Activated naive CD4-positive, alpha-beta T cell treated with anti-CD3 and anti-CD28 coated beads, Interleukin-2, amount 50 U/mL, for 72 hours (primary cell): Measurements from ENCODE around the gene CFL1. TPM values are rescaled to one million over a fixed set of nuclear protein-coding genes. Genes with fewer than 3 reads are reported as not detected.

Source experiments
- ATAC-seq, 2 donors: fragments of 150-1000 bp; cut with Tn5 transposase; 2 replicates each; pipeline ENCODE4 v1.10.0; 2021; ENCODE audit warnings: mild to moderate bottlenecking in 2 of 2, moderate library complexity in 2 of 2
- DNase-seq, 2 donors: peaks; one replicate each; pipeline ENCODE4 v3.0.0; 2021 to 2022; ENCODE audit warnings: low spot score in 2 of 2
- H3K27ac Mint-ChIP-seq, 2 donors: one replicate each; pipeline ENCODE4 v1.8.0; 2022; ENCODE audit warnings: mild to moderate bottlenecking in 2 of 2, mixed read lengths in 2 of 2
- H3K36me3 Mint-ChIP-seq, 2 donors: one replicate each; pipeline ENCODE4 v1.8.0; 2022; ENCODE audit warnings: mixed read lengths in 2 of 2
- H3K9me3 Mint-ChIP-seq, 2 donors: one replicate each; pipeline ENCODE4 v1.8.0; 2022; ENCODE audit warnings: mixed read lengths in 2 of 2
- total RNA-seq, 2 donors: library from RNA; stranded (reverse); gene quantifications; one replicate each; pipeline ENCODE4 v1.2.3, GENCODE V29; 2022

Gene CFL1
- total RNA-seq, 2 donors from 2014 or later = 855 to 1,265 TPM

DNA sequence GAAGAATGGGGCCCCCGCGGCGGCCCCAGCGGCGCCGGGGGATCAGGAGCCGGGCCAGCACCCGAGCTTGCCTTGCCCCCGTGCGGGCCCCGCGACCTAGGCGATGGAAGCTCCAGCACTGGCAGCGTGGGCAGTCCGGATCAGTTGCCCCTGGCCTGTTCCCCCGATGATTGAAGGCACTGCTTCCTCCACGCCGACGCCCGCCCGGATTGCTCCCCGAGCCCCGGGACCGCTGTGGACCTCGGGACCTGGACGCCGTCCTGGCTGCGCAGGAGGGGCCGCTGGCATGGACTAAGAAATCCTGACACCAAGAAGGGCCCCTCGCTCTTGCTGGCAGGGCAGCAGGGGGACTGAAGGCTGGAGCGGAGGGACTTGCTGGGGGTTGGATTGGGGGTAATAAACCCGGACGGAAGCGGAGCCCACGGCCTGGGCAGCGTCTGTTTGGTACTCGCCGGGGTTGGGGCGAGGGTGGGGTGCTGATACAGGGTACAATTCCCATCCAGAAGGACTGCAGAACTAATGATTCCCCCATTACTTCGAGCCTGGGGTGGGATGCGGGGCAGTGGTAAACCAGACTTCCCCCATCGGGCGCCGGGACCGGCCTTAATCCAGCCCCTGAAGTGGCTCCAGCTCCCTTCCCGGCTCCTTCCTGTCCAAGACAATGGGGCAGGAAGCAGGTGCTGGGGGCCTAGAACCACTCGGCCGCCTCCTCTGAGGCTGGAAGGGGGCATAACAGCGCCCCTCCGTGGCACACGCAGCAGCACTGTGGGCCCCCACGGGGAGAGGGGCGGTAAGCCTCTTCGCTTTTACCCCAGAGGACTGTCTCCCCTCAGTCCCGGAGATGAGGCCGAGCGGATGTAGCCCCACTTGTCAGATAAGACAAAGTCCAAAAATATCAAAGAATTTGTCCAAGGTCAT, 33.5 kb upstream of the CFL1 start:
- Mint-ChIP-seq H3K9me3 (no peaks in the 10 kb centered on the region), H3K27ac (peak overlapping the region; percentile 76 to 97), H3K36me3 (peaks cover 15 to 29% of the 10 kb centered on the region in 2 donors)
- DNase-seq (no peak), ATAC-seq (no peak)

DNA sequence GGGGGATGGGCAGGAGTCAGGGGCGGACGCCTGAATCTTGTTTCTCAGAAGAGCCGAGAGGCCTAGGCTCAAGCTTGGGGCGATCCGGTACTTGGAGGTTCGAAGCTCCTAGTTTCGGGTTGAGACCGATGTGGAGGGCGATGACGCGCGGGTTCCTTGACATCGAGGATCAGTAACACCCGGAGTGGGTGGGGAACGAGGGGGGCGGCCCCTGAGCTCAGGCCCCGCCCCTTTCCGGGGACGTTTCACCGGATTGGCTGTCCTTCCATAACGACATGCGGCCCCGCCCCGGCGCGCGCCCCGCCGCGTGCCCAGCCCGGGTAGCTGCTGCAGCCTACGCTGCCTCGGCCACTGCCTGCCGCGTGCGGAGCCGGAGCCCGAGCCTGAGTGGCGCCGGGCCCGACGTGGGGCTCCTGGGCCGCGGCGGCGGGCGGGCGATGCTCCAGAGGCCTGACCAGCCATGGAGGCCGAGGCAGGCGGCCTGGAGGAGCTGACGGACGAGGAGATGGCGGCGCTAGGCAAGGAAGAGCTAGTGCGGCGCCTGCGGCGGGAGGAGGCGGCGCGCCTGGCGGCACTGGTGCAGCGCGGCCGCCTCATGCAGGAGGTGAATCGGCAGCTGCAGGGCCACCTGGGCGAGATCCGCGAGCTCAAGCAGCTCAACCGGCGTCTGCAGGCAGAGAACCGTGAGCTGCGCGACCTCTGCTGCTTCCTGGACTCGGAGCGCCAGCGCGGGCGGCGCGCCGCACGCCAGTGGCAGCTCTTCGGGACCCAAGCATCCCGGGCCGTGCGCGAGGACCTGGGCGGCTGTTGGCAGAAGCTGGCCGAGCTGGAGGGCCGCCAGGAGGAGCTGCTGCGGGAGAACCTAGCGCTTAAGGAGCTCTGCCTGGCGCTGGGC, 32.6 kb upstream of the CFL1 start, which contains the start of gene CCDC85B:
Gene CCDC85B (plus strand): TSS at position 350 of the 895 bp plus-strand sequence. CDS start 111 bp downstream, at position 461.
- peaks cover 16 to 25% of the 10 kb centered on the region in 2 donors for H3K36me3 Mint-ChIP-seq
- H3K27ac Mint-ChIP-seq = peak within 1 kb of the TSS; percentile 97 to 98
- DNase-seq (peak; percentile 98 to 99), ATAC-seq (peak; percentile 71 to 73)
- no peaks in the 10 kb centered on the region for H3K9me3 Mint-ChIP-seq

DNA sequence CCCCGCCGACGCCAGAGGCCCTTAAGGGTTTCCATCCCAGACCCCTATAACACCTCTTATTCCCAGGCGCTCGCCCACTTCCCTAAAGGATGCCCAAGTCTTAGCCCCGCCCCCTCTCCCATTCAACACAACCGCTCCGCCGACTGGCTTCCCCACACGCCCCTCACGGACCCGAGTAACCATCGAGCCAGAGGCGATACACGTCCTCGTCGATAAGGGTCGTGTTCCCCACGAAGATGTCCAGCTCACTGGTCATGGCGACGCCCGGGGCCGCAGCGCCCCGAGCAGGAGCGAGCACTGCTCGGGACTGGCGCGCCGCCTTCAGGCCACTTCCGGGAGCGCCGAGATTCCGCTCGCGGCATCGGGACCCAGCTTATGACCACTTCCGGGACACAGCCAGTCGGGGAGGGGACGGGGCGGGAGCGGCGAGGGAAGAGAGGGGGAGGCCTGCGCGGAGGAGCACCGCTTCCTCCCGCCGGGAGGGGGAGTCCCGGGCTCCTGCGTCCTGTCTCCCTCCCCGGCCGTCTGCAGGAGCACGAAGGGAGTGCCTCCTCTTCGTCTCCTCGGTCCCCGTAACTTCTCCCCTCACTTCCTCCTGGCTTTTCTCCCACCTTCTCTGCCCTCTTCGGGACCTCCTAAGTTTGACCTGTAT, 30.3 kb upstream of the CFL1 start, which contains the start of gene FIBP:
Gene FIBP (minus strand): TSS at position 309 of the 652 bp plus-strand sequence. CDS start 53 bp downstream, at position 256.
- H3K9me3 Mint-ChIP-seq = no peaks in the 10 kb centered on the region
- H3K27ac Mint-ChIP-seq = peak within 1 kb of the TSS; percentile 97 to 98
- ATAC-seq (peak; percentile 72 to 75), DNase-seq (peak; percentile 95 to 96)
- H3K36me3 Mint-ChIP-seq = peaks cover 21 to 24% of the 10 kb centered on the region in 2 donors

DNA sequence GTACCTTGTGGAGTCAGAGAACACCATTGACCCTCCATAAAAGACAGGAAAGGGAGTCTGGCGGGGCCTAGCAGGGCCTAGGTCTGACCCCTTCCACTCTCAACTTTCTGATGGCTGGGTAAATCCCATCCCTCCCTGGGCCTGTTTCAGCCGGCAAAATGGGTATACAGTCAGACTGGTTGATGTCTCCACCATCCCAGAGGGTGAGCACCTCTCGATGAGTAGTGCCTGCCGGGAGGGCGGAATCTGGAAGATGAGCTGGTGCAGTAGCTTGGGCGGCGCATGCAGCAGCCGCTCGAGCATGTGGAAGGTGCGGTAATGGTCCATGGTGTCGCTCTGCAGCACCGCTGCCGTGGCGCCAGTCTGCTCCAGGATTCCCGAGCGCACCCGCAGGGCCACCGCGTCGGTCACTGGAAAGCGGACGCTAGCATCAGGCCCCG, 29.8 kb upstream of the CFL1 start:
- peaks cover 20 to 23% of the 10 kb centered on the region in 2 donors for H3K36me3 Mint-ChIP-seq
- H3K27ac Mint-ChIP-seq = peak overlapping the region; percentile 97 to 98
- DNase-seq (no peak), ATAC-seq (peak in 1 of 2 donors; percentile 1)
- no peaks in the 10 kb centered on the region for H3K9me3 Mint-ChIP-seq

DNA sequence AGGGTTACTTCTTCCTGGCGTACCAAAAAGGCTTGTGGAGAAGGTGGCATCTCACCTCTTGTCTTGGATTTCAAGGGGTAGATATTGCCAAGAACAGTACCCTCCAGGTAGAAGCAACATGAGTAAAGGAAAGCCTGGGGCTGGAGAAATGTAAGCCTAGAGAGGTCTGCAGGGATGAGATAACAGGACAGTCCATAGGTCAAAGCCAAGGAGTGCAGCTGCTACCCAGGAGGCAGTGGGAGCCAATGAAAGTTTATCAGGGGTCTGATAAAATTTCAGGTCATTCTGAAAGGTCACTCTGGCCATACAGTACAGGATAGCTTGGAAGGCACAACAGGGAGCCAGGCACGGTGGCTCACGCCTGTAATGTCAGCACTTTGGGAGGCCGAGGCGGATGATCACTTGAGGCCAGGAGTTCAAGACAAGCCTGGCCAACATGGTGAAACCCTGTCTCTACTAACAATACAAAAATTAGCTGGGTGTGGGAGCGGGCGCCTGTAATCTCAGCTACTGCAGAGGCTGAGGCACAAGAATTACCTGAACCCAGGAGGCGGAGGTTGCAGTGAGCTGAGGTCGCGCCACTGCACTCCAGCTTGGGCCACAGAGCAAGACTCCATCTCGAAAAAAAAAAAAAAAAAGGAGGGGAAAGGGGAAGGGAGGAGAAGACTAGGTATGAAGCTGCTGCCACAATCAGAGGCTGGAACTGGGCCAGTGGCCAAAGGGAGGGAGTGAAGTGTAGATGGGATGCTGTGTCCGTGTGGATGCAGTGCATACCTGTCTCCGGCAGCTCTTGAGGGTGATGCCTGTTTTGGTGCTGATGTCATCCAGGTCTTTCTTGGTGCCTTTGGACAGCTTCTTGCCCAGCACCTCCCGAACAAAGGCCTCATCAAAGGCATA, 29.1 kb upstream of the CFL1 start:
- Mint-ChIP-seq H3K27ac (peak overlapping the region; percentile 97 to 98), H3K9me3 (no peaks in the 10 kb centered on the region), H3K36me3 (peaks cover 13 to 17% of the 10 kb centered on the region in 2 donors)
- ATAC-seq (no peak), DNase-seq (no peak)

DNA sequence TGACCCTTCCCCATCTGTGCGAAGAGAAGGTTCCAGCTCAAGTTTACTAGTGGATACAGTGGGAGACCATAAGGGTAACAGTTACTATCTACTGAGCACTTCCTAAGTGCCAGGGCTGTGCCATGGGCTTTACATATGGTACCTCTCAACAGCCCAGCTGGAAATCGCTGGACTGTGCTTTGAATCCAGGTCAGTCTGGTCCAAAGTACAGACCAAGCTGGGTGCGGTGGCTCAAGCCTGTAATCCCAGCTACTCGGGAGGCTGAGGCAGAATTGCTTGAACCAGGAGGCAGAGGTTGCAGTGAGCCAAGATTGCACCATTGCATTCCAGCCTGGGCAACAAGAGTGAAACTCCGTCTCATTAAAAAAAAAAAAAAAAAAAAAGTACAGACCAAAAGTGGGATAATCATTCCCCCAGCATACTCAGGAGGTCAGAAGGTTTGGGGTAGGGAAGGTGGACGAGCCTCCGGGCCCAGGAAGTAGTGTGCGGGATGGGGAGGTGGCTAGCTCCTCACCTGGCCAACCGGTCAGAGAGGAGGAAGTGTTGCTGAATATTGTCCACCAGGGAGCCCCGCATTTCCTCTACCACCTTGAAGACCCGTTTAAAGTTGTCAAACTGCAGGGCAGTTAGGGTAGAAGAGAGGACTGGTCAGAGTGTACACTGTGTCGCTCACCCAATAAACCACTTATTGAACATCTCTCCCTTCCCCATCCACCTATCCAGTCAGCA, 28.0 kb upstream of the CFL1 start:
- ATAC-seq = no peak
- Mint-ChIP-seq H3K36me3 (peaks cover 12 to 15% of the 10 kb centered on the region in 2 donors), H3K9me3 (no peaks in the 10 kb centered on the region), H3K27ac (no peak overlapping the region)
- no peak for DNase-seq

DNA sequence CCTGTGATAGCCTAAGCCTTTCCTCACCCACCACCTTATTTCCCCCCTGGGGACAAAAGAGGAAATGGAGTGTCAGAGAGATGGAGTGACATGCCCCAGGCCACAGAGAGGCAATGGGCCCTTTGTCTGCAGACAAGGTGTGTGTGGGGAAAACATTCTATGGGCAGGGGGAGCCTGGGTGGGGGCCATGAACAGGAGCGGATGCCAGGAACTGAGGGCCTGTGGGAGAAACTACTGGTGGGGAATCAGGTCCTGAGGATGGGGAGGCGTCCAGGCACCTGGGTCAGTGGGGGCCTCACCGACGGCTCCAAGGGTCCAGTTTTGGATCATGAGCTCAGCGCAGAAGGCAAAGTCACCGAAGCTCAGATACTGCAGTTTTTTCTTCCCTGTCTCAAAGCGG, 27.3 kb upstream of the CFL1 start:
- H3K36me3 Mint-ChIP-seq = peaks cover 12 to 15% of the 10 kb centered on the region in 2 donors

DNA sequence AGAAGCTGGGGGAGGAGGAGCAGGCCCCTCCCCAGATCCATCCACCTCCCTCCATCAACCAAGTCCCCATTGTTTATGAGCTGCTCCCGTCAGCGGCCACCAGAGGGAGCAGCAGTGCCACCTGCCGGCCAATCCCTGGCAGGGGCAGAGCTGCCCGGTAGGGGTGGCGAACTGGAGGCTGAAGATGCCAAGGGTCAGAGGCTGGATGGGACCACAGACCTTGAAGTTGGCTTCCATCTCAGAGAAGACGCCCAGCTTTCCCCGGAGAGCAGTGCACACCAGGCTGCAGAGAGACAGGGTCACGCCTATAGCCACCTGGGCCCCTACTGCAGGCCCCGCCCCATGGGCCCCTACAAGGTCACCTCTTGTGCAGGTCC, 26.7 kb upstream of the CFL1 start:
- peak overlapping the region; percentile 0 to 90 for H3K27ac Mint-ChIP-seq
- peaks cover 12 to 15% of the 10 kb centered on the region in 2 donors for H3K36me3 Mint-ChIP-seq
- ATAC-seq = peak; percentile 39 to 55
- peak; percentile 79 to 89 for DNase-seq
- no peaks in the 10 kb centered on the region for H3K9me3 Mint-ChIP-seq

More for the DNA sequence above, 27.3 kb upstream of the CFL1 start:
- no peak for ATAC-seq
- H3K9me3 Mint-ChIP-seq = no peaks in the 10 kb centered on the region
- H3K27ac Mint-ChIP-seq = peak overlapping the region in 1 of 2 donors; percentile 65
- DNase-seq = no peak

DNA sequence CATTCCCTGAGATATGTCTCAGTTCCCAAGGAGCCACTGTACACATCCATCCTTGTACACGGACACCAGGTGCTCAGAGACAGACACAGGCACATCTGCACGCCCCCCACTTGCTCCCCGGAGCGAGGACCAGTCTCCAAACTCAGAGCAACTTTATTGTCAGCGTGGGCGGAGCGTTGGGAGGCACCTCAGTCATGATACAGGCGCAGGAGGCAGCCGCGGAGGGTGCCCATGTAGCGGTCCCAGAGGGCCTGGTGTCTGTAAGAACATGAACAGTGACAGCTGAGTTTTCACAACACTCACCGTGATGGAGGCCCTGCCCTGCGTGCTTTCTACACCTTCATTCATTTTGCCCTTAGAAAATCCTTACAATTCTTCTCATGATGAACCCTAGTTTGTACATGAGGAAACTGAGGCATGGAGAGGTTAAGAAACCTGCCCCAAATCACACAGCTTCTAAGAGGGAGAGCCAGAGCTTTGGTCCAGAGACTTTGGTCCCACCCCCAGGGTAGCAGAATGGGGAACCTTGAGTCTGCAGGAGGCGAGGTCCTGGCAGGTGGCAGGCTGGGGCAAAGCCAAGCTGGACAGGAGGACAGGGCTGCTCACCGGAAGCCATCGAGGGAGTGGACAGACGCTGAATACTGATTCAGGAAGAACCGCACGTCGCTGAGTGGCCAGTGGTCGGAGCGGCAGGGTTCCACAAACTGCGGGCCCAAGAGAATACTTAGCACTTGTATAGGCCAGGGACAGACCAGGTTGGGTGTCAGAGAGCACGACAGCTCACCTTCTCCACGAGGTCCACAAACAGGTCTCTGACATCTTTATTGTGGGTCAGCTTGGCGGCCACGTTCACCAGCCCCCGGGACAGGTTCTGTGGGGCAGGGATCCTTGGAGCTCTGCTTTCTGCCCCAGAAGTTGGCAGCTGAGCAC, 26.1 kb upstream of the CFL1 start:
- H3K36me3 Mint-ChIP-seq = peaks cover 12 to 15% of the 10 kb centered on the region in 2 donors
- no peaks in the 10 kb centered on the region for H3K9me3 Mint-ChIP-seq
- no peak for DNase-seq
- H3K27ac Mint-ChIP-seq = peak overlapping the region; percentile 0 to 90
- ATAC-seq = no peak

DNA sequence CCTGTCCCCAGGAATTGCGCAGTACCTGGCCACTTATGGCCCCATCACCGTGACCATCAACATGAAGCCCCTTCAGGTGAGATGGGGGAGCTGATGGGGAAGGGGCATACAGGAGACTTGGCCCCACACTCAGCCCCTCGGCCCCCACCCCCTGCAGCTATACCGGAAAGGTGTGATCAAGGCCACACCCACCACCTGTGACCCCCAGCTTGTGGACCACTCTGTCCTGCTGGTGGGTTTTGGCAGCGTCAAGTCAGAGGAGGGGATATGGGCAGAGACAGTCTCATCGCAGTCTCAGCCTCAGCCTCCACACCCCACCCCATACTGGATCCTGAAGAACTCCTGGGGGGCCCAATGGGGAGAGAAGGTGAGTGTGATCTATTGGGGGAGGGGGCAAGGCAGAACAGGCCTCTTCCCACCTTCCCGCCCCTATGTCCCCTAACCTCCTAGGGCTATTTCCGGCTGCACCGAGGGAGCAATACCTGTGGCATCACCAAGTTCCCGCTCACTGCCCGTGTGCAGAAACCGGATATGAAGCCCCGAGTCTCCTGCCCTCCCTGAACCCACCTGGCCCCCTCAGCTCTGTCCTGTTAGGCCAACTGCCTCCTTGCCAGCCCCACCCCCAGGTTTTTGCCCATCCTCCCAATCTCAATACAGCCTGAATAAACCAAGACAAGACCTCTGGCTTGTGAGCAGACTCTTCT, 25.2 kb upstream of the CFL1 start:
- H3K9me3 Mint-ChIP-seq = no peaks in the 10 kb centered on the region
- no peak for ATAC-seq
- H3K36me3 Mint-ChIP-seq = peaks cover 9 to 15% of the 10 kb centered on the region in 2 donors
- no peak overlapping the region for H3K27ac Mint-ChIP-seq
- DNase-seq = no peak

DNA sequence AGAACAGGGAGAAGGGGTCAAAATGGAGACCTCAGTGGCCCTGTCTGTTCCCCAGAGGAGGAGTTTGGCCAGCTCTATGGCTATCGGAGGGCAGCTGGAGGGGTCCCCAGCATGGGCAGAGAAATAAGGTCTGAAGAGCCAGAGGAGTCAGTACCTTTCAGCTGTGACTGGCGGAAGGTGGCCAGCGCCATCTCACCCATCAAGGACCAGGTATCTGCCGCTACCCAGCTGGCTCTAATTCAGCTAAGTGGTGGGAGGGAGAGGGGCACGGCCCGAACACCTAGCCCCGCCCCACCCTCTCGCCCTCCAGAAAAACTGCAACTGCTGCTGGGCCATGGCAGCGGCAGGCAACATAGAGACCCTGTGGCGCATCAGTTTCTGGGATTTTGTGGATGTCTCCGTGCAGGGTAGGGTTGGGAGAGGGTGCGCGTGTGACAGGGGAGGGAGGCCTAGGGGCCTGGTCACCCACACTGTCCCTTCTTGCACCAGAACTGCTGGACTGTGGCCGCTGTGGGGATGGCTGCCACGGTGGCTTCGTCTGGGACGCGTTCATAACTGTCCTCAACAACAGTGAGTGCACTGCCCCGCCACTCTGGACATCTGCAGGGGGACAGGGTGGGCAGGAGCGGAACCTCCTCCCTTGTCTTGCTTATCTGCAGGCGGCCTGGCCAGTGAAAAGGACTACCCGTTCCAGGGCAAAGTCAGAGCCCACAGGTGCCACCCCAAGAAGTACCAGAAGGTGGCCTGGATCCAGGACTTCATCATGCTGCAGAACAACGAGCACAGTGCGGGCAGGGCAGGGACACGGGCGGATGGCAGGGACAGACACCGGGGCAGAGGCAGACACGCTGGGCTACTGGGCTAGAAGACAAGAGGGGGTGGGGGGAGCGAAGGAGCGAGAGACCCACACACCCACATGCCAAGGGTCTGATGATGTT, 24.4 kb upstream of the CFL1 start:
- no peak overlapping the region for H3K27ac Mint-ChIP-seq
- peaks cover 6 to 15% of the 10 kb centered on the region in 2 donors for H3K36me3 Mint-ChIP-seq
- ATAC-seq = no peak
- no peak for DNase-seq
- no peaks in the 10 kb centered on the region for H3K9me3 Mint-ChIP-seq

DNA sequence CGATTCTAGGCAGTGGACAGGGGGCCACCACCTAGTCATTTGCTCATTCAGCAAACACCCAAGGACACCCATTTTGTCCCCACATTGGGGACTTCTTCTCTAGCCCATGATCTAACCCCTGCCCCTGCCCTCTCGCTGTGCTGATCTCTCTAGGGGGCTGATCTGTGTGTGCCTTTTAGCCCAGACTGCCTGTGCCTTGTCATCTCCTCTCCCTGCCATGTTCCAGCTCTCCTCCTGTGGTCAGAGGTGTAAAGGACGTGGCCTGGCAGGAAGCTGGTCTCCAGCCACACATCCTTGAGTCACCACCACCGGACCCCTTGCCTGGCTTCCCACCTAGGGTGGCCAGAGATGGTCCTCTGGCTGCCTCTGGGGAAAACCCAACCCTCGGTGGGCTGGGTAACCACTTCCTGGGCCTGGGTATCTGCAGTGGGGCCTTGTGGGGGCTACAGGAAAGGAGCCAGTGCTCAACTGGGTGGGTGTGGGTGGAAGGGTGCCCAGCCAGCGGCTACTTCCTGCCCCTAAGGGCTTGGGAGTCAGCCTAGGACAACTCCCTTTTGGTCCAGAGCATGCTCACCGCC, 23.0 kb upstream of the CFL1 start:
- DNase-seq = peak in 1 of 2 donors; percentile 78
- Mint-ChIP-seq H3K27ac (peak overlapping the region; percentile 36 to 84), H3K9me3 (no peaks in the 10 kb centered on the region), H3K36me3 (peaks cover 6 to 8% of the 10 kb centered on the region in 2 donors)
- ATAC-seq = peak in 1 of 2 donors; percentile 73
